Measurements from ENCODE around the gene ADARB1. TPM values are rescaled to one million over a fixed set of nuclear protein-coding genes. Genes with fewer than 3 reads are reported as not detected.

Gene ADARB1
- total and polyA plus RNA-seq, 2 experiments from 2014 or later = 16.0 to 17.3 TPM

DNA sequence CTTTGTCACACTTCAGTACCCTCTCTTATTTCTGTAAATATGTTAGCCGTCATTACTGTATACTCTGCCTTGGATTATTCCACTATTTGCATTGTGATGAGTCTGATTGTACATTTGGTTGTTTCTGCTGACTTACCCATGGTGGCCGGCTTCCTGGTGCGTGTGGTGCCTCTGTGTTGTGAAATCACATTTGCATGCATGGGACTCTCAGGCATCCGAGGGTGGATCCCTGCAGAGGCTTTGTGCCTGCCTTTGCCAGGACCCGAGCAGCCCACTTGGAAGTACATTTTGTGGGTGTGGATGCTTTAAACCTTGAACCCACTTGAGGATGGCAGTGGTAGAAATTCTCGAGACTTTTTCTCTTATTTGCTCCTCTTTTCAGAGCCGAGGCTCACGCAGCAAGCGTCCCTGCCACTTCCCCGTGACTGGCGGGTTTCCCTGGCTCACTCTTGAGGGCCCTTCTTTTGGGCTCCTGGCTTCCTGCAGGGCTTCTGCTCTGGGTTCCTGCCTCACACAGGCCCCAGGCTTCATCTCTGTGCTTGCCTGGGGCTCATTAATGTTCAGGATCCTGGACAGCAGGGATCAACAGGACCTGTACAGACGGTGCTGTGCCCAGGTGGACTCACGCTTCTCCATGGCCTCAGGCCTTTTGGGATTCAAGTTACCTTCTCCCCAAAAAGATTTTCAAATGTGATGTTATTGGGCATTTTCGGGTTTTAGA is 176.7 kb downstream of the ADARB1 start:
- Histone ChIP-seq H3K27me3 (no peaks in the 10 kb centered on the region), H3K27ac (no peak overlapping the region), H2AFZ (no peak overlapping the region), H3K4me1 (ENCODE audit: insufficient read depth) (no peaks in the 10 kb centered on the region), H4K20me1 (ENCODE audit: insufficient read depth, poor library complexity, severe bottlenecking) (no peaks in the 10 kb centered on the region), H3K4me3 (no peak overlapping the region), H3K9me3 (ENCODE audit: low read depth) (no peaks in the 10 kb centered on the region), H3K36me3 (replicated peaks; ENCODE audit: insufficient read depth, low read depth) (no peaks in the 10 kb centered on the region), H3K4me2 (no peak overlapping the region), H3K79me2 (no peaks in the 10 kb centered on the region), H3K9me2 (replicated peaks; ENCODE audit: insufficient read depth) (no peaks in the 10 kb centered on the region)
- TF ChIP-seq EZH2phosphoT487 (IDR thresholded peaks at IDR 0.05; ENCODE audit: low read depth, severe bottlenecking, unreplicated experiment) = no peak
- TF ChIP-seq EZH2 (IDR thresholded peaks at IDR 0.05; ENCODE audit: borderline replicate concordance) = no peak
- TF ChIP-seq, protein P1, sequence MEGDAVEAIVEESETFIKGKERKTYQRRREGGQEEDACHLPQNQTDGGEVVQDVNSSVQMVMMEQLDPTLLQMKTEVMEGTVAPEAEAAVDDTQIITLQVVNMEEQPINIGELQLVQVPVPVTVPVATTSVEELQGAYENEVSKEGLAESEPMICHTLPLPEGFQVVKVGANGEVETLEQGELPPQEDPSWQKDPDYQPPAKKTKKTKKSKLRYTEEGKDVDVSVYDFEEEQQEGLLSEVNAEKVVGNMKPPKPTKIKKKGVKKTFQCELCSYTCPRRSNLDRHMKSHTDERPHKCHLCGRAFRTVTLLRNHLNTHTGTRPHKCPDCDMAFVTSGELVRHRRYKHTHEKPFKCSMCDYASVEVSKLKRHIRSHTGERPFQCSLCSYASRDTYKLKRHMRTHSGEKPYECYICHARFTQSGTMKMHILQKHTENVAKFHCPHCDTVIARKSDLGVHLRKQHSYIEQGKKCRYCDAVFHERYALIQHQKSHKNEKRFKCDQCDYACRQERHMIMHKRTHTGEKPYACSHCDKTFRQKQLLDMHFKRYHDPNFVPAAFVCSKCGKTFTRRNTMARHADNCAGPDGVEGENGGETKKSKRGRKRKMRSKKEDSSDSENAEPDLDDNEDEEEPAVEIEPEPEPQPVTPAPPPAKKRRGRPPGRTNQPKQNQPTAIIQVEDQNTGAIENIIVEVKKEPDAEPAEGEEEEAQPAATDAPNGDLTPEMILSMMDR (IDR thresholded peaks at IDR 0.05; ENCODE audit: poor library complexity) = no peak
- WGBS (ENCODE audit: low lambda C conversion rate, missing lambda C conversion rate) = 95% methylated on average over 14 of the region's 14 CpGs
- no peak for DNase-seq (ENCODE audit: low spot score)

DNA sequence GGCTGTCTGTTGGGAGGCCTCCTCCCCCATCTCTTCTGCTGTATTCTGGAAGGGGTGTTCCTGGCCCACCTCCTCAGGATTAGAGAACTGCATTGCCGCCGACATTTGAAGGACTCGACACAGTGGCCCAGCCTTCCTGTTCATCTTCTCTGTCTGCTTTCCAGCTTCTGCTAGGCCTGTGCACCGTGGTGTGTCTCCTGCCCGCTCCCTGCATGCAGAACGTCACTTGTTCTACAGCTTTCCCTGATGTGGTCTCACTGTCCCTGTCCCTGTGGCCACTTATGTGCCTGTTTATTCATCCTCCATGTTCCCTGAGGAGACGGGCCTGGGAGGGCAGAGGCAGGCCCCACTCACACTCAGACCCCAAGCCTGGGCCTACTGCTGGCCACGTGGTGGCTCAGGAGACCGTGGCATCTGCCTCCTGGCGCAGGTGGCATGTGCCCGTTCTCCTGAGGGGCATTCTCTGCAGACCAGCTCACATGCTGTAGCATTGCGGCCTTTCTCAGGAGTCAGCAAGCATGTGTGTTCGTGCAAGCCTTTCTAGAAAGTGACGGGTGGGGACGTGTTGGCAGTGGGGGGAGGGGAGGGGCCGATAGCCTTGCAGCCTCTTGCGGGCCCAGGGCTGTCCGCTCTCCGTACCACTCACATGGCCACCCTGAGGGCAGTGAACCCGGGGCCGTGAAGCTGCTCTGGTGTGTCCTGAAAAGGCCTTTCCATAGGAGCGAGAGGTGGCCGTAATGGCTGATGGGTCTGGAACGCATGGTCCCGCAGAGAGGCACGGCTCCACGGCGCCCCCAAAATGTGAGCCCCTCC is 177.5 kb downstream of the ADARB1 start:
- Histone ChIP-seq H3K4me2 (no peak overlapping the region), H3K27me3 (no peaks in the 10 kb centered on the region), H2AFZ (no peak overlapping the region), H3K27ac (no peak overlapping the region), H3K9me2 (replicated peaks; ENCODE audit: insufficient read depth) (no peaks in the 10 kb centered on the region), H3K79me2 (no peaks in the 10 kb centered on the region), H3K4me1 (ENCODE audit: insufficient read depth) (peaks cover 3% of the 10 kb centered on the region), H4K20me1 (ENCODE audit: insufficient read depth, poor library complexity, severe bottlenecking) (no peaks in the 10 kb centered on the region), H3K36me3 (replicated peaks; ENCODE audit: insufficient read depth, low read depth) (no peaks in the 10 kb centered on the region), H3K4me3 (no peak overlapping the region), H3K9me3 (ENCODE audit: low read depth) (no peaks in the 10 kb centered on the region)
- no peak for DNase-seq (ENCODE audit: low spot score)
- 95% methylated on average over 28 of the region's 28 CpGs for WGBS (ENCODE audit: low lambda C conversion rate, missing lambda C conversion rate)
- TF ChIP-seq EZH2phosphoT487 (IDR thresholded peaks at IDR 0.05; ENCODE audit: low read depth, severe bottlenecking, unreplicated experiment) (no peak), EZH2 (IDR thresholded peaks at IDR 0.05; ENCODE audit: borderline replicate concordance) (no peak)
- TF ChIP-seq, protein P1 (IDR thresholded peaks at IDR 0.05; ENCODE audit: poor library complexity) = no peak

DNA sequence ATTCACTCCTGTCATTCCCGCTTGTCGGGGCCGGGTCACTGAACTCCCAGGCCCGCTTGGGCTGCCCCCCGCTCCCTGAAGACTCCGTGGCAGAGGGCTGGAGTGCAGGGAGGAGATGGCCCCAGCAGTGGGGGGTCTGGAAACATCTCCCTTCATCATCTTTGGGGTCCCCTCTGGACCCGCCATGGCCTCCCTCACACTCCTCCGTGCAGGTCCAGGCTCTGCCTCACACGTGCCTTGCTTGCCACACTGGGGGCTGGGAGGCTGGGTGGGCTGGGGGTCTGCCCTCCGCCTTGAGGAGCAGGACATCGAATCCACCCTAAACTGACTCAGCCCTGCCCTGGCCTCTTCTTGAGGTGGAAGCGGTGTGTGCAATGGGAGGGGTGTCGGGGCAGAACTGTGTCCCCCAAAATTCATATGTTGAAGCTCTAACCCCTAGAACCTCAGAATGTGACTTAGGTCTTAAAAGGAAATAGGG is 178.1 kb downstream of the ADARB1 start:
- Histone ChIP-seq H3K27me3 (no peaks in the 10 kb centered on the region), H3K4me2 (no peak overlapping the region), H3K36me3 (replicated peaks; ENCODE audit: insufficient read depth, low read depth) (no peaks in the 10 kb centered on the region), H3K9me2 (replicated peaks; ENCODE audit: insufficient read depth) (no peaks in the 10 kb centered on the region), H2AFZ (no peak overlapping the region), H3K4me3 (no peak overlapping the region), H3K4me1 (ENCODE audit: insufficient read depth) (peaks cover 10% of the 10 kb centered on the region), H3K79me2 (no peaks in the 10 kb centered on the region), H3K27ac (no peak overlapping the region), H3K9me3 (ENCODE audit: low read depth) (no peaks in the 10 kb centered on the region), H4K20me1 (ENCODE audit: insufficient read depth, poor library complexity, severe bottlenecking) (no peaks in the 10 kb centered on the region)
- 97% methylated on average over 13 of the region's 13 CpGs for WGBS (ENCODE audit: low lambda C conversion rate, missing lambda C conversion rate)
- TF ChIP-seq, protein P1 (IDR thresholded peaks at IDR 0.05; ENCODE audit: poor library complexity) = no peak
- TF ChIP-seq EZH2 (IDR thresholded peaks at IDR 0.05; ENCODE audit: borderline replicate concordance) (no peak), EZH2phosphoT487 (IDR thresholded peaks at IDR 0.05; ENCODE audit: low read depth, severe bottlenecking, unreplicated experiment) (no peak)
- DNase-seq (ENCODE audit: low spot score) = no peak
